ENCODE measurements around the gene STX16. TPM values are rescaled to one million over a fixed set of nuclear protein-coding genes. Genes with fewer than 3 reads are reported as not detected.

STX16 gene
- total RNA-seq, 4 donors from 2014 or later, result 53.2 to 112 (median 65.8) TPM

DNA sequence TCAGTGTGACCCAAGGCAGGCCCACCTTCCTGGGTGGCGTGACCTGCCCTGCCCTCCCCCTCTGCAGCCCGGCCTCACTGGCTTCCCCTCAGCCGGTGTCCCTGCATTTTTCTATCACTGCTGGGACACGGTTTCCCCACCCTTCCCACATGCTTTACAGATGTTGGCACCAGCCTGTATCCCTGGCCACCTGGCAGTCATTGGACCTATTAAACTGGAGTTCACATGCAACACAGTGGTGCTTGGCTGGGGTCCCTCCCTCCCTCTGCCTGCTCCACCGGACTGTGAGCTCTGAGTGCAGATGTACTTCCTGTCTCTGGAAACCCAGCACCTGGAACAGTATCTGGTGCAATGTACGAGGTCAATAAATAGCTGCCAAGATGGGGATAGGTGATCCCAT, 25.5 kb upstream of the STX16 start:
- TF ChIP-seq, protein P1, sequence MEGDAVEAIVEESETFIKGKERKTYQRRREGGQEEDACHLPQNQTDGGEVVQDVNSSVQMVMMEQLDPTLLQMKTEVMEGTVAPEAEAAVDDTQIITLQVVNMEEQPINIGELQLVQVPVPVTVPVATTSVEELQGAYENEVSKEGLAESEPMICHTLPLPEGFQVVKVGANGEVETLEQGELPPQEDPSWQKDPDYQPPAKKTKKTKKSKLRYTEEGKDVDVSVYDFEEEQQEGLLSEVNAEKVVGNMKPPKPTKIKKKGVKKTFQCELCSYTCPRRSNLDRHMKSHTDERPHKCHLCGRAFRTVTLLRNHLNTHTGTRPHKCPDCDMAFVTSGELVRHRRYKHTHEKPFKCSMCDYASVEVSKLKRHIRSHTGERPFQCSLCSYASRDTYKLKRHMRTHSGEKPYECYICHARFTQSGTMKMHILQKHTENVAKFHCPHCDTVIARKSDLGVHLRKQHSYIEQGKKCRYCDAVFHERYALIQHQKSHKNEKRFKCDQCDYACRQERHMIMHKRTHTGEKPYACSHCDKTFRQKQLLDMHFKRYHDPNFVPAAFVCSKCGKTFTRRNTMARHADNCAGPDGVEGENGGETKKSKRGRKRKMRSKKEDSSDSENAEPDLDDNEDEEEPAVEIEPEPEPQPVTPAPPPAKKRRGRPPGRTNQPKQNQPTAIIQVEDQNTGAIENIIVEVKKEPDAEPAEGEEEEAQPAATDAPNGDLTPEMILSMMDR (IDR thresholded peaks at IDR 0.05; ENCODE audit: low read depth), result no peak

DNA sequence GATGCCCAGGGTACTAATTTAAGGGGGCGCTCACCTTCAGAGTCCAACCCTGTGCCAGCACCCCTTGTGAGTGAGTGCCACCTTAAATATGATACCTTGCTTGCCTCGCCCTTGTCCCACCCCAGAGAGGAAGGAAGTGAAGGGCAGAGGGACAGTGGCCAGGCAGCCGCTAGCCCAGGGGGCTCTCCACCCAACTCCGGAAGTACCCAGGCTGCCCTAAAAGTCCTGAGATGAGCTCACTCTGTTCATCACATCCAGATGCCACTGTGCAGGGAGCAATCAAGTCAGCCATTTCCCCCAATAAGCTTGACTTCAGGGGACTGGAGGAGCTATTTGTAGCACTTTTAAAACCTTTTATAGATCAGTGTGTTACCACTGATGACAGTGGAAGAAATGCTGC, 25.0 kb upstream of the STX16 start:
- TF ChIP-seq, protein P1 (IDR thresholded peaks at IDR 0.05; ENCODE audit: low read depth), result no peak

GRCh38 chr20:58627212-58628072, 23.6 kb upstream of the STX16 start:
- TF ChIP-seq, protein P1 (IDR thresholded peaks at IDR 0.05; ENCODE audit: low read depth), result no peak

DNA sequence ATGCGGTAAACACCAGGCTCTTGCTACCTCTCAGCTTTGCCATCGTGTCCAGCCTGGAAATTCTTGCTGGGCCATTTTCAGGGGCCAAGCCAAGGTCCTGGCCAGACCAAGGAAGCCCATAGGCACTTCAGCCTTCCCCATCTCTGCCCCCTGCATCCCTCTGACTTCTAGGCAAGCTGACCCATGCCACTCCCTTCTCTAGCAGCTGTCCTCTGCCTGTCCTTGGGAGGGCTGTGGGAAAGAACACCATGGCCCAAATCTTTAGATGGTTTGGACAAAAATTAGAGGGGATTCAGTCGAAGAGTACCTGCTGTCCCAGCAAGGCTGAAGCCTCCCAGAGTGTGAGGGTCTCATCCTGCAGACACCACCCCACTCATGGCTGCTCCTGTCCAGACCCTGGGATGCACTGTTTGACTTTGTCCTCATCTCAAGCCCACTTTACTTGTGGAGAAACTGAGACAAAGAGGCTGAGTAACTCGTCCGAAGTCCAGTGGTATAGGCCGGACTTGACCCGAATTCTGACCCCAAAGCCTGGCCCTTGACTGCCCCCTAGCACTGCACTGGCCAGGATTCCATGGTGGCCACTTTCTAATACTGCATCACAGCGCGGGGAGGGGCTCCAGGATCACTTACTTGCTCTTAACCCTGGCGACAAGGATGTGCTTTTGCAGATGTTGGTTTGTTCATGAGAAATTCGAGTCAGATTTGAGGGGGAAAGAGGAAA, 22.4 kb upstream of the STX16 start:
- TF ChIP-seq, protein P1 (IDR thresholded peaks at IDR 0.05; ENCODE audit: low read depth), result no peak

DNA sequence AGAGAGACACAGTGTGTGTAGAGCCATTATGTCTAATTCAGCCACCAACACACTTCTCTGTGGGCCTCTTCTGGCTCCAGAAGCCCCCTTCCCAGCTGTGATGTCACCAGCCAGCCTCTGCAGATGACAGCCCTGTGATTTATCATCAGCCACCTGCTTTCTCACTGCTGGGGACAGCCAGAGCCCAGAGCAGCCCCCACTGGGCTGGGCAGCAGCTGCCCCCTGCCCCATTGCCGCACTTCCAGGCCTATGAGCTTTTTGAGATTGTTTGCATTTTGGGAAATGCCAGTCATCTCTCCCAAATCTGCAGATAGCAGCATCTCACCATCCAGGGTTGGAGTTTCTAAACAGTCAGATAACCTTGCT, 21.9 kb upstream of the STX16 start:
- TF ChIP-seq, protein P1 (IDR thresholded peaks at IDR 0.05; ENCODE audit: low read depth), result no peak

GRCh38 chr20:58630063-58630462, 21.0 kb upstream of the STX16 start:
- TF ChIP-seq, protein P1 (IDR thresholded peaks at IDR 0.05; ENCODE audit: low read depth), result no peak

Measured in subcutaneous adipose tissue (tissue), 4 donors.